ENCODE data around the gene POMT2. TPM values are rescaled to one million over a fixed set of nuclear protein-coding genes. Genes with fewer than 3 reads are reported as not detected.

POMT2 gene
- total RNA-seq, 1 donor from 2014 or later: 7.8 TPM

- DNase-seq (ENCODE audit: low read depth in 2 of 2): no peak
Measured at GRCh38 chr14:77240336-77240915, 80.3 kb downstream of the POMT2 start.

GRCh38 chr14:77239412-77239811, 81.3 kb downstream of the POMT2 start:
- no peak for DNase-seq (ENCODE audit: low read depth in 2 of 2)

GRCh38 chr14:77238996-77239395, 81.7 kb downstream of the POMT2 start:
- no peak for DNase-seq (ENCODE audit: low read depth in 2 of 2)

GRCh38 chr14:77238356-77238755, 82.3 kb downstream of the POMT2 start:
- no peak for DNase-seq (ENCODE audit: low read depth in 2 of 2)

GRCh38 chr14:77236814-77237213, 83.9 kb downstream of the POMT2 start:
- no peak for DNase-seq (ENCODE audit: low read depth in 2 of 2)

- no peak for DNase-seq (ENCODE audit: low read depth in 2 of 2)
Measured at GRCh38 chr14:77231721-77232120, 89.0 kb downstream of the POMT2 start.

GRCh38 chr14:77230914-77231313, 89.8 kb downstream of the POMT2 start:
- DNase-seq (ENCODE audit: low read depth in 2 of 2): no peak

- DNase-seq (ENCODE audit: low read depth in 2 of 2): no peak
Measured at GRCh38 chr14:77228056-77228455, 92.6 kb downstream of the POMT2 start.

GRCh38 chr14:77225892-77226557, 94.7 kb downstream of the POMT2 start:
- no peak for DNase-seq (ENCODE audit: low read depth in 2 of 2)

- DNase-seq (ENCODE audit: low read depth in 2 of 2): no peak
Measured at GRCh38 chr14:77225254-77225653, 95.4 kb downstream of the POMT2 start.

Other genes with a start within 250 kb of the POMT2 start
- 7.2 and 11.0 TPM in 2 replicates for gene CIPC, start 222.6 kb downstream of the POMT2 start, total RNA-seq
- not detected in 2 replicates for gene ZDHHC22, start 179.1 kb downstream of the POMT2 start, total RNA-seq
- gene TMEM63C, start 139.1 kb downstream of the POMT2 start, total RNA-seq: 0.13 and 0.77 TPM in 2 replicates
- not detected in 2 replicates for gene NGB, start 49.7 kb downstream of the POMT2 start, total RNA-seq
- 24.5 and 32.4 TPM in 2 replicates for gene GSTZ1, start 153 bp upstream of the POMT2 start, total RNA-seq
- 8.3 and 8.7 TPM in 2 replicates for gene TMED8, start 56.2 kb upstream of the POMT2 start, total RNA-seq
- gene SAMD15, start 56.5 kb upstream of the POMT2 start, total RNA-seq: 0.38 and 1.0 TPM in 2 replicates
- gene NOXRED1, start 102.6 kb upstream of the POMT2 start, total RNA-seq: 0.13 and 0.26 TPM in 2 replicates
- 25.2 and 25.9 TPM in 2 replicates for gene VIPAS39, start 136.7 kb upstream of the POMT2 start, total RNA-seq
- 69.7 and 73.0 TPM in 2 replicates for gene AHSA1, start 137.2 kb upstream of the POMT2 start, total RNA-seq
- under 0.01 TPM in 2 replicates for gene ISM2, start 177.9 kb upstream of the POMT2 start, total RNA-seq

Measured in dermis microvascular lymphatic vessel endothelial cell (primary cell).